Measurements from ENCODE around the gene C7orf57.

DNA sequence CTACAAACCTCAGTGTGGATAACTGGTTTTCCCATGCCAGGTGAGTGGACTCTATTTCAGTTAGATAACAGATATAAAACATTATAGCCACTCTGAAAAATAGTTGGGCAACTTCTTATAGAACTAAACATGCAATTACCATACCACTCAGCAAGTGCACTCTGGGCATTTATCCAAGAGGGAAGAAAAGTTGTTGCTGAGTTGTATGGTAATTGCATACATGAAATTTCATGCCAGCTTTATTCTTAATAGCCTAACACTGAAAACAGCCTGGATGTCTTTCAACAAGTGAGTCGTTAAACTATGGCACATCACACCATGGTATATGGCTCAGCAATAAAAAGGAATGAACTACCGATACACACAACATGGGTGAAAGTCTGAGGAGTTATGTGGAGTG is 43.1 kb downstream of the C7orf57 start:
- TF ChIP-seq, protein P1, sequence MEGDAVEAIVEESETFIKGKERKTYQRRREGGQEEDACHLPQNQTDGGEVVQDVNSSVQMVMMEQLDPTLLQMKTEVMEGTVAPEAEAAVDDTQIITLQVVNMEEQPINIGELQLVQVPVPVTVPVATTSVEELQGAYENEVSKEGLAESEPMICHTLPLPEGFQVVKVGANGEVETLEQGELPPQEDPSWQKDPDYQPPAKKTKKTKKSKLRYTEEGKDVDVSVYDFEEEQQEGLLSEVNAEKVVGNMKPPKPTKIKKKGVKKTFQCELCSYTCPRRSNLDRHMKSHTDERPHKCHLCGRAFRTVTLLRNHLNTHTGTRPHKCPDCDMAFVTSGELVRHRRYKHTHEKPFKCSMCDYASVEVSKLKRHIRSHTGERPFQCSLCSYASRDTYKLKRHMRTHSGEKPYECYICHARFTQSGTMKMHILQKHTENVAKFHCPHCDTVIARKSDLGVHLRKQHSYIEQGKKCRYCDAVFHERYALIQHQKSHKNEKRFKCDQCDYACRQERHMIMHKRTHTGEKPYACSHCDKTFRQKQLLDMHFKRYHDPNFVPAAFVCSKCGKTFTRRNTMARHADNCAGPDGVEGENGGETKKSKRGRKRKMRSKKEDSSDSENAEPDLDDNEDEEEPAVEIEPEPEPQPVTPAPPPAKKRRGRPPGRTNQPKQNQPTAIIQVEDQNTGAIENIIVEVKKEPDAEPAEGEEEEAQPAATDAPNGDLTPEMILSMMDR (IDR thresholded peaks at IDR 0.05) = no peak
- no peak for TF ChIP-seq POLR2A (IDR thresholded peaks at IDR 0.05)

Data from lower leg skin (tissue), 3 donors.